H1 (cell line): ENCODE measurements around the gene ADGRB2. TPM values are rescaled to one million over a fixed set of nuclear protein-coding genes. Genes with fewer than 3 reads are reported as not detected.

Experiments
- JUN ChIP-seq: IDR thresholded peaks from 2 replicates; pipeline ENCODE4 v1.6.1; 2011; ENCODE audit warnings: low read depth, mild to moderate bottlenecking, improper control_type of control experiment, low read length
- RAD21 ChIP-seq, 2 experiments: IDR thresholded peaks in 1 of 2; conservative IDR thresholded peaks in 1 of 2; 2 replicates each; pipeline ENCODE4 v1.6.1; 2011; ENCODE audit warnings: low read depth in 2 of 2, low read length in 2 of 2, improper control_type of control experiment in 1 of 2, inconsistent platforms in 1 of 2, mild to moderate bottlenecking in 1 of 2, moderate library complexity in 1 of 2
- polyA plus RNA-seq, 7 experiments: library from polyadenylated mRNA; depleted of rRNA in 3 of 7; stranded (reverse) in 5 of 7; unstranded in 2 of 7; fragments of >200 nt in 5 of 7; fragments of 200-250 nt in 2 of 7; gene quantifications; 1 replicate in 5 of 7; 2 replicates in 1 of 7; 4 replicates in 1 of 7; pipeline versions ENCODE4 v1.2.1 to v1.2.3, GENCODE V29; 2011 to 2013; ENCODE audit warnings: missing spikeins in 2 of 7, mixed read lengths in 2 of 7
- total RNA-seq: library from RNA; stranded (reverse); fragmentation: NEBNext Ultra II Directional; extraction: Animal tissue kit (Norgen Biotek cat#: 25700); gene quantifications from 2 replicates; pipeline ENCODE4 v1.2.1, GENCODE V29; 2021

The ADGRB2 gene
- total and polyA plus RNA-seq, 2 of the 8 experiments (the other 6 are each of a cell fraction or from before 2014, with no cell fraction given) = 15.6 to 26.2 TPM

- TF ChIP-seq JUN = no peak
- no peak for TF ChIP-seq RAD21 (IDR thresholded peaks at IDR 0.05 in 1 of 2, conservative IDR thresholded peaks at IDR 0.05 in 1 of 2; ENCODE audit: low read depth in 2 of 2, low read length in 2 of 2)
Measured at GRCh38 chr1:31802190-31803150, 38.3 kb upstream of the ADGRB2 start (continued).
